HEK293T (cell line): ENCODE results near the gene FLRT2.

ENCODE experiments used
- BHLHE40 ChIP-seq: fragments of 450-650 bp; IDR thresholded peaks from 2 replicates; pipeline ENCODE4 v1.6.1; 2016; ENCODE audit warnings: mild to moderate bottlenecking, moderate library complexity, borderline replicate concordance
- ELF4 ChIP-seq: fragments of 450-650 bp; IDR thresholded peaks from 2 replicates; pipeline ENCODE4 v1.6.1; 2017; ENCODE audit warnings: antibody characterized with exemption
- FOXK2 ChIP-seq: fragments of 450-650 bp; IDR thresholded peaks from 2 replicates; pipeline ENCODE4 v1.6.1; 2016; ENCODE audit warnings: mild to moderate bottlenecking
- HDGF ChIP-seq: fragments of 450-650 bp; IDR thresholded peaks from 2 replicates; pipeline ENCODE4 v1.6.1; 2017; ENCODE audit warnings: antibody characterized with exemption, borderline replicate concordance
- L3MBTL2 ChIP-seq: fragments of 450-650 bp; conservative IDR thresholded peaks from 2 replicates; pipeline ENCODE4 v1.6.1; 2016; ENCODE audit warnings: mild to moderate bottlenecking
- NFRKB ChIP-seq: fragments of 450-650 bp; IDR thresholded peaks from 2 replicates; pipeline ENCODE4 v1.6.1; 2016; ENCODE audit warnings: mild to moderate bottlenecking, moderate library complexity
- PKNOX1 ChIP-seq: fragments of 450-650 bp; IDR thresholded peaks from 2 replicates; pipeline ENCODE4 v1.6.1; 2016
- SP1 ChIP-seq: fragments of 450-650 bp; IDR thresholded peaks from 2 replicates; pipeline ENCODE4 v1.6.1; 2017
- SUZ12 ChIP-seq: fragments of 450-650 bp; IDR thresholded peaks from 2 replicates; pipeline ENCODE4 v1.6.1; 2016; ENCODE audit warnings: mild to moderate bottlenecking

GRCh38 chr14:85531141-85531586 is 1.2 kb downstream of the FLRT2 start:
- no peak for TF ChIP-seq SP1
- TF ChIP-seq SUZ12: no peak
- TF ChIP-seq L3MBTL2: no peak
- TF ChIP-seq HDGF: no peak
- no peak for TF ChIP-seq NFRKB
- no peak for TF ChIP-seq BHLHE40
- TF ChIP-seq FOXK2: no peak
- TF ChIP-seq PKNOX1: no peak
- TF ChIP-seq ELF4: no peak
